Left renal pelvis (tissue), 4 donors: ENCODE measurements around the gene CLEC12A. TPM values are rescaled to one million over a fixed set of nuclear protein-coding genes. Genes with fewer than 3 reads are reported as not detected.
"Not testable (repeated sequence)": the region's sequence is repeated elsewhere in the genome, so short reads cannot be mapped to it uniquely, and the experiment has no call there.

Experiments used
- DNase-seq, 4 donors: peaks; one replicate each; pipeline ENCODE4 v3.0.0-alpha.2; 2013; ENCODE audit warnings: low read depth in 4 of 4, low spot score in 3 of 4
- polyA plus RNA-seq, 4 donors: library from polyadenylated mRNA; unstranded; fragments of 120-200 nt; gene quantifications; one replicate each; pipeline ENCODE4 v1.2.1, GENCODE V29; 2013; ENCODE audit not compliant: insufficient read length in 4 of 4

CLEC12A gene
- polyA plus RNA-seq, result 1 to 10 TPM in 3 of 4 donors, under 1 TPM in 1; 0.68 to 1.9 (median 1.2) TPM

DNA sequence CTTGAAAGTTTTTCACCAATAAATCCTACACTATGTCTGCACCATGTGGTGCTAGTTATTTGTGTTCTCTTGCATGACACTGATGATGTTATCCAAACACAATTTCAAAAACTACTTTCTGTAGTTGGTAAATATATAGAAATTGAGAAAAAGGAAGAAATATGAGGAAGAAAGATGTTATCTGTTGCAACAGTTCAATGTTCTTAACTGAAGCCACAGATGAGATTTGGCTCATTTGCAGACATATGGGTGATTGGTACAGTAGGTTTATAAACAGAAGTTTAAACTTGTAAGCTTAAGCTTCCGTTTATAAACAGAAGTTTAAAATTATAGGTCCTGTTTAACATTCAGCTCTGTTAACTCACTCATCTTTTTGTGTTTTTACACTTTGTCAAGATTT, at the start of gene CLEC12A:
CLEC12A (plus strand) TSS at position 229 of the 400 bp plus-strand sequence. CDS start 188 bp downstream, outside the sequence.
- DNase-seq, result no peak

DNA sequence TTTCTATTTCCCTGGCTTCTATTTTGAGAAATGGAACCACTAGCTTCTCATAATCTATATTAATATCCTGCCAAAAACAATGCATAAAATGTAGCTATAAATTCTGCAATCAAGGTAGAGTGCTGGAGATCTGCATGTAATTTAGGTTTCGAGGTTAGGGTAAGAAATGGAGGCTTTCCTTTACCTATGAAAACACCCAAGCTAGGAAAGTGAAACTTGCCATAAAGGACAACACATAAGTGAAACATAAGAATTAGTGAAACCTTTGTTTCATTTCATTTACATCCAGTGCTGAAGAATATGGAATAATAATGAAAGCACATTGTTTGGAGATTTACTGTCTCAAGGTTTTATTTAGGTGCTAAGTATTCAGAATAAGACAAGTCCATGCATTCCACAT, 48.8 kb upstream of the CLEC12A start:
- DNase-seq, result no peak

DNA sequence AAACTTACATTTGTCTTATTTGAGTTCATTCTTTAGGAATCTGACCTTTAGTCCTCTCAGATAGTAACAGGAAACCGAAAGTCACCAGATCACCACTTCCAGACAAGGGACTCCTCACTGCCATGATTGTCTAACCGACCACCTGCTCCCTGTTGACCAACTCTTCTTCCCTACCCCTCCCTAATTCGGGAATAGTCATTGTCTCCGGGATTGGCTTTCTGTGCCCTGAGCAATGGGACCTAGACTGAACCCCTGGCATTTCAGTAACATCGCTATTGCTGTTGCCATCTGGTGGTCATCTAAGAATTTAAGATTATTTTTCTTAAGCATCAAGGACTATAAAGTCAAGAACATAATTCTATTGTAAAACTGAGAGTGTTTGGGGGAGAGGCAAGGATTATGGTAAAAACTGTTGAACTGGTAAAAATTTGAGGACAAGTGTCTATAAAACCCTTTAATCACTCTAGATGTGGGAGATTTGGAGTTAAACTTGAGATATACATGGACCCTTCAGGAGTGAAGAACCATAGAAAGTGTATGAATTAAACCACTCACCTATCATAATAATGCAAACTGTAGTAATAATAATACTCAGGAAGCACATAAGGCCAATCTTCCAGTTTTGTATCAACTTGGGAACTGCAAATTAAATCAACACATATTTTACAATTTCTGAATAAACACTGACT, 45.4 kb upstream of the CLEC12A start:
- no peak for DNase-seq

DNA sequence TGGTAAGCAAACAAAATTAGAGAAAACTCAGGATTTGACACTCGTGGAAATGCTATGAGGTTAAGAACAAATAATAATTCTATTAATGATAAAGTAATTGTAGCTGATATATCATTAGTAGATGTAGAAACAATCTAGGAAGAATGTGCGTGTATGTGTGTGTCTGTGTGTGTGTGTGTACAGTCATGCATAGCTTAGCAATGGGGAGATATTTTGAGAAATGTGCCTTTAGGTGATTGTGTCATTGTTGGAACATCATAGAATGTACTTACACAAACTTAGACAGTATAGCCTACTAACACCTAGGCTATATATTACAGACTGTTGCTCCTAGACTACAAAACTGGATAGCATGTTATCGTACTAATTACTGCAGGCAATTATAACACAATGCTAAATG, 44.3 kb upstream of the CLEC12A start:
- DNase-seq, result no peak

DNA sequence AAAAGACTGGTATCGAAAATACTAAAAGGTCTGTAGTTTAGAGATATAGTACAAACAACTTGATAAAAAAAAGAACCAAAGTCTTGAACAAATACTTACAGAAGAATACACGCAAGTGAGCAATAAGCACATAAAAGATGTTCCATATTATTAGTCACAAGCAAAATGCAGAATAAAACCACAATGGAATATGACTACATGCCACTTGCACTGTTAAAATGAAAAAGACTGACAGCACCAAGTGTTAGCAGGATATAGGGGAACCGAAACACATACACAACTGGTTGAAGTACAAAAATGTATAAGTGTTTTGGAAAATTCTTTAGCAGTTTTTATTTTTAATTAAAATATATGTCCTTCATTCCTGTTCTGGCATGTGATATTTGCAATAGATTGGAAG, 42.6 kb upstream of the CLEC12A start:
- no peak for DNase-seq

DNA sequence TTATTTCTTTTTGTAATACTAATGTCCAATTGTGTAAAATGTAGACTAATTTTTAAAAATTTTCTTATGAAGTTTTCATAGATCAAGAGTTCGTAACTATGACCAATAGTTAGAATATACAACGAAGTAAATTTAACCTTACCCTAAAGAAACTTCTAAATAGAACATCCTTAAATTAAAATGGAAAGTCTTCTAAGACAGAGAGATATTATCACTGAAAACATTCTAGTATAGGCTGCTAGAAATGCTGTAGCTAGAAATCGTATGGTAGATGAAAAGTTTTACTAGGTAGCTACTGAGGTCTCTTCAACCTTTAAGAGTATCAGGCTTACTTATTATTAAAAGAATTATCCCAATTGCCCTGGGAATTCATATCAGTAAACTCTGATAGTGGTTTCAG, 40.0 kb upstream of the CLEC12A start:
- DNase-seq, result no peak

DNA sequence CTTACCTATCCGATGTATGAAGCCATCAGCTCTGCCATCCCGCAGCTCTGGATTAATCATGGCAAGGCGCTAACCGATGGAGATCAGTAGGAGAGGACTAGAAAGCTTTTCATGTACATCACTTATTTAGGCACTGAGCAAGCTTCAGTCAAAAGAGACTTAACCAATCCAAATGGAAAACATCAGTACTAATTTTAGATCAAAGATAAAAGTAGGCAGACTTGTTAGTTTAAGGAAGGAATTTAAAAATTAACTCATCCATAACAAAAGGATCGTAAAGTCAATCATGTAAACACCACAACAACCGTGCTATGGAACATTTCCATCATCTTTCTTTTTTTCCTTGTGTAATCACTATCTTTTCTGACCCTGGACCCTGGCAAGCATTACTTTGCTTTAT, 38.9 kb upstream of the CLEC12A start, which contains the start of gene CLEC2A:
CLEC2A (minus strand) TSS at position 101 of the 400 bp plus-strand sequence; CDS start at position 60, 41 bp downstream.
- DNase-seq, result no peak

DNA sequence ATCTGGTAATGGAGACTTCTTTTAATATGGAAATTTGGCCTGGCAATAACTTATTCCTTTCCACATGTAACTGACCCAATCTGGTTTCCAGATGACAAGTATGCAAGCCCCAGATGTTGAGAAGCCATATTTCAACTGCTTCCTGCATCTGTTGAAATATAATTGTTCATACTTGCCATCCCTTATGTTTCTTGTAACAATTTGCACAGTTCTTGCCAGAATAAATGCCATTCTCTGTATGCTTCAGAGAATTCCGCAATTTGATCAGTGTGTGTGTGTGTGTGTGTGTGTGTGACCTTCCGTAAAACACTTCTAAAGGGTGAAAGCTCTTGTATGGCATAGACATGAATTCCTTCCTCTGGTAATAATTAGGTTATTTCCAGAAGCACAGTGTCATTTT, 37.3 kb upstream of the CLEC12A start:
- DNase-seq, result no peak

DNA sequence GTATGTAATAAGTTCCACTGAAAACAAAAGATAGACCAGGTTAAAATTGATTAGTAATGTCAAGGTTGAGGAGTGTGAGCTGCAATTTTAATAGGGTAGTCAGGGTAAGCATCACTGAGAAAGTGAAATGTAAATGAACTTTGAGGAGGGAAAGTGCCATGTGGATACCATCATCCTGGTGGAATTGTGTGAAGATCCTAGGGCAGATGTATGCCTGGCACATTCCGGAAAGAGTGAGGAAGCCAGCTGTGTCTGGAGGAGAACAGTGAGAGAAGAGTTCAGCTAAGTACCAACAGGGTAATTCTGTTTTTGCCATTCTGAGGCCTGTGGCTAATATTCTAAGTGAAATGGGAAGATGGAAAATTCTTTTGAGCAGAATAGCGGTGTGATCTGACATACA, 36.2 kb upstream of the CLEC12A start:
- no peak for DNase-seq

DNA sequence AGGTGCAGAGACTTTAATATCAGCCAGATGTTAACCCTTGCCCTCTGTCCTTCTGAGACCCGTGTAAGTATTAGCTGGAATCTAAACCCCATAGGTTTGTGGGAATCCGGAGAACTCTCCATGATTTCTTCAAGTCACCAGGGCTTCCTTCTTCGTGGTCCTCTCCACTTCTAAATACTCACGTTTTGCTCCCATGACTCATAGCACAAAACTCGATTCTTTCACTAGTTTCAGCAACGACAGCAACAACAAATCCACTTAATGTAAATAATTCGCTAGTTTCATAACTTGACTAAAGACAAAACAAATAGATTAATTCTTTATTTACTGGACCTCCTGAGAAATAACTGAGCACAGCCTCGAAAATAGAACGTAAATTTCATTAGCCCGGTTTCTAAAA, 34.6 kb upstream of the CLEC12A start:
- no peak for DNase-seq

DNA sequence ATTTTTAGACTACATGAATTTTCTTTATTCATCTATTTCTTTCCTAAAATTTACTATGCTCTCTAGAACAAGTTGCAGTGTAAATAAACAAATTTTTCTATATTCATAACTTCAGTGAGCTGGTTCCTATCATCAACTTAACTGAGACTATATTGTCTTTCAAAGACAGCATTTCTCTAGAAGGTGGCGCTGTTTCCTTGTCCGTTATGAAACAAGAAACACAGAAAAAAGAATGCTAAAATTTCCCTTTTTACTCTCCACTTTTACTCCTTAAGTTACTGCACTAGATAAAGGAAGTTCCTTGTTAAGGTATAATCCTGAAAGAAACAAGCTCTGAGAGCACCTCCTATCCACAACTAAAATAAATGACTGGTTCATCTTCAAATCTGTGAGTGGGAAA, 30.8 kb upstream of the CLEC12A start:
- DNase-seq, result no peak

DNA sequence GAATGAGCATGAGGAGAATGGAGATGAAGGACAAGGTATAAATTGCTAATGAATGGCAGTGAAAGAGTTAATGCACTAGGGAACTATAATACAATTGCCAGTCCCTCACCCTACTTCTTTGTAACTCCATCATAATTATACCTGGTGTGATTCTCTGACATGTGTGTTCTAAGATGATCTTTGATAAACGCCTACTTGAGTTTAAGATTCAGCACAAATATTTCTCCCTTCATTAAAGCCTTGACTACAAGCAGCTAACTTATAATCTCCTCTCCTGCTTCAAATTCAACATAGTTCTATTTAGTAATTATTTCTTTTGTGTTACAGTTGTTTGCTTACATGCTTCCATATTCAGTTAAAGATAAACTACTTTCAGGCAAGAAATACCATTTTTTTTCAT, 29.4 kb upstream of the CLEC12A start:
- no peak for DNase-seq

DNA sequence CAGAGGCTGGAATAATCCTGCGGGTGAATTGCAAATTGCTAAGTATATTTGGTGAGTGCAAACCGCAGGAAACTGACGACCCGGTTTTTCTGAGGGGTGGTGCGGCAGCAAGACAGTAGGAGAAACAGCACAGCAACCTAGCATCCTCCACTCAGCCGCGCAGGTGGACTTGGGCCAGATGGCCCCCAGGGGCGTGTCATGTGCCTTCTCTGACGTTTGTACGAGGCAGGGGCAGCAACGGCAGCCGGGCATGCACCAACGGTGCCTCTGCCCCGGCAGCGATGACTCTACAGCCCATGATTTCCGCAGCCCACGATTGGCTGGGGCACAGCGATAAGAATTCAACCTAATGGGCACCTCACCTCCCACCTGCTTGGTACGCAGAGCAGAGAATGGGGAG, 28.0 kb upstream of the CLEC12A start:
- no peak for DNase-seq

DNA sequence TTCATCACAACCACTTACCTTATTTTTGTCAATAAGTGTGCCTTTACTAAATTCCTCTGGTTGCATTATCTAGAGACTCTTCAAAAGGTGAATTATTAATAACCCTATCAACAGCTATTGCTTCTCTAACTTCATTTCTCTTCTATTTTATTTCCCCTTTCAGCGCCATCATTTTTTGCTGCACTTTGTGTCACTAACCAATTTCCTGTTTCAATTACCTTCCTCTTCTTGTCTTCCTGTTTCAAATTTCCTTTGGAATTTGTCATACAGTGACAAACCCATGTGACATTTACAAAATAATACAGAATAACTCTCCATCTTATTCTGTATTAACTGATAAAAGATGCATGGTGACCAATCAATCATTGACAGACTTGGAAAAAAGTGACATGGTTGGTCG, 26.8 kb upstream of the CLEC12A start:
- DNase-seq, result no peak

DNA sequence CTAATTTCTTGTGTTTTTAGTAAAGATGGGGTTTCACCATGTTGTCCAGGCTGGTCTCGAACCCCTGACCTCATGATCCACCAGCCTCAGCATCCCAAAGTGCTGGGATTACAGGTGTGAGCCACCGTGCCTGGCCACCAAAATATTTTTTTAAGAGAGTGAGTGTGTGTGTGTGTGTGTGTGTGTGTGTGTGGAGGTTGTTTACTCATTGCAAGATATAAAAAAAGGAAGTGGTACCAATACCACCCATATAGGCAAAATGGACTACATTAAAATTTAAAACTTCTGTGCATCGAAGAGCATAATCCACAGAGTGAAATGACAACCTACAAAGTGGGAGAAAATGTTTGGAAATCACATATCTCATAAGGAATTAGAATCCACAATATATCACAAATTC, 23.5 kb upstream of the CLEC12A start:
- DNase-seq, result no peak

DNA sequence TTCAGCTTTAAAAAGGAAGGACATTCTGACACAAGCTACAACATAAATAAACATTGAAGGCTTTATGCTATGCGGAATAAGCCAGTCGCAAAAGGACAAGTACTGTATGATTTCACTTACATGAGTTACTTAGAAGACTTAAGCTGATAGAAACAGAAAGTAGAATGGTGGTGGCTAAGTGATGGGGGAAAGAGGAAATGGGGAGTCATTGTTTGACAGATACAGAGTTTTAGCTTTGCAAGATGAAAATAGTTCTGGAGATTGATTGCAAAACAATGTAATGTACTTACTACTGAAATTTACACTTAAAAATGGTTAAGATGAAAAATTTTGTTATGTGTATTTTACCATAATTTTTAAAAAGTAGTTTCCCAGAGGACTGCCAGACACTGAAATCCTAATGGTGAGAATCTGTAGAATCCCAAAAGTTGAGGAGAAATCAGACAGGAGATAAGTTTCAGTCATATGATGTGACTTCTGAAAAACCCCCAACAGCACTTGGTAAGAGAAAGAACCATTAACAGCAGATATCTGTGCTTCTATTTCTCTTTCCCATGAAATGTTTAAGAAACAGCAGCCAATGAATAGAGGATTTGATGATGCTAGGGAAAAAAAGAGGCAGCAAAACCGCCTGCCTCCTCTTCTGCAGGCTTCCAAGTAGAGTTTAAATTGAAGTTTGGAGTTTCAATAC, 22.5 kb upstream of the CLEC12A start:
- DNase-seq, result no peak

DNA sequence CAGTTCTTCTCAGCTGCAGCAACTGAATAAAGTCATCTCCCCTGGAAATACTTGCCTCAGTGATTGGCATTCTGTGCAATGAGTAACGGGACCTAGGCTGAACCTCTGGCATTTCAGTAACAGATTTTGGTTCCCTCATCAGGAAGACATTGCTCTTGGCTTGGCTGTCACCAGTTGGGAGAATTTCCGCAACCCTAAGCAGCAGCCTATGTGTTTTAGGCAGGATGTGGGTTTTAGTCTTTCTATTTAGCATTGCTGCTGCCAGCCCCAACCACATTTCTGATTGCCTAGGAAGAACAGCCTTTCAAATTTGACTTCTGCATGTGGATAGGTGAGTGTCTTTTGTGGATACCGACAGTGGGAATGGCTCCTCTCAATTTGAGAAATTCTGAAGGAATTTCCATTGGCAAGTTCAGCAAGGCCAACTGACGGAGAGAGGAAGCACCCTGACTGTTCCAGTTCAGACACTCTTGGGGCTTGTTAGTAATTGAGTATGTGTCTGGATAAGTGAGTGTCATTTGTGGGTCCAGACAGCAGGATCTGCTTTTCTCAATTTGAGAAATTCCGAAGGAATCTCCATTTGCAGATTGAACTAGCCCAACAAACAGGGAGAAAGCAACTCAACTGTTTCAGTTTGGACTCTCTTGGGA, 20.1 kb upstream of the CLEC12A start:
- no peak for DNase-seq

DNA sequence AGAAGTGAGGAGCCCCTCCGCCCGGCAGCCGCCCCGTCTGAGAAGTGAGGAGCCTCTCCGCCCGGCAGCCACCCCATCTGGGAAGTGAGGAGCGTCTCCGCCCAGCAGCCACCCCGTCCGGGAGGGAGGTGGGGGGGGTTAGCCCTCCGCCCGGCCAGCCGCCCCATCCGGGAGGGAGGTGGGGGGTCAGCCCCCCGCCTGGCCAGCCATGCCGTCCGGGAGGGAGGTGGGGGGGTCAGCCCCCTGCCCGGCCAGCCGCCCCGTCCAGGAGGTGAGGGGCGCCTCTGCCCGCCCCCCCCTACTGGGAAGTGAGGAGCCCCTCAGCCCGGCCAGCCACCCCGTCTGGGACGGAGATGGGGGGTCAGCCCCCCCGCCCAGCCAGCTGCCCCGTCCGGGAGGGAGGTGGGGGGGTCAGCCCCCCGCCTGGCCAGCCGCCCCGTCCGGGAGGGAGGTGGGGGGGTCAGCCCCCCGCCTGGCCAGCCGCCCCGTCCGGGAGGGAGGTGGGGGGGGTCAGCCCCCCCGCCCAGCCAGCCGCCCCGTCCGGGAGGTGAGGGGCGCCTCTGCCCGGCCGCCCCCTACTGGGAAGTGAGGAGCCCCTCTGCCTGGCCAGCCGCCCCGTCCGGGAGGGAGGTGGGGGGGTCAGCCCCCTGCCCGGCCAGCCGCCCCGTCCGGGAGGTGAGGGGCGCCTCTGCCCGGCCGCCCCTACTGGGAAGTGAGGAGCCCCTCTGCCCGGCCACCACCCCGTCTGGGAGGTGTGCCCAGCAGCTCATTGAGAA, 18.1 kb upstream of the CLEC12A start:
- not testable (repeated sequence) for DNase-seq

DNA sequence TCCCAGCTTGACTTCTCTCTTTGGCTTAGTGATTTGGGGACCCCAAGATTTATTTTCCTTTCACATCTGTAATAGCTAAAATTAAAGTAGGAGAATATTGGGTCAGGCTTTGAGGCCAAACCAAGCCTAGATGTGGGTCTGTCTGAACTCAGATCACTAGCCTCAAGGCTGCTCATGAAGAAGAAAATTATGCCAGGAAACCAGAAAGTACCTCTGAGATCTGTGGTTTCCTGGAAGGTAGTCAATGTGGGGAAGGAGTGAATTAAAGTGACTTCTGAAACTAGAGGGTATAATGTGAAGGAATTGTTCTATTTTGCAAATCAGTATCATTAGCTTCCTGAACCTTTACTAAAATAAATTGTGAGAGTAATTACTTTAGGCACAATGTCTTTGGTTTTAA, 13.4 kb upstream of the CLEC12A start:
- no peak for DNase-seq

DNA sequence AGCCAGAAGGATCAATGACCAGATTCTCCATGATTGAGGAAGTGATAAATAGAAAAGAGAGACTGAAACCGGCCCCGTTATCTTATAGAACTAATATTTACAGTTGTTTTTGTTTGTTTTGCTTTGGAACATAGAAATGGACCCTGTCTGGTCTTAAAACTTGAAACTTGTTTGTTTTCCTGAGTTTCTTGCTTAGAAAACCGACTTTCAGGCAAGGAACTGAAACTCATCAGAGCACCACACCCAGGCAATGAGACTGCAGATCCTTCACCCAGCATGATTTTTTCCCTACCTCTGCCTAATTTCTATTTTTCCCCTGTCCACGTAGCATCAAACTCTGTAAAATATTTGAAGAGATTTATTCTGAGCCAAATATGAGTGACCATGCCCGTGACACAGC, 10.6 kb upstream of the CLEC12A start:
- DNase-seq, result no peak

DNA sequence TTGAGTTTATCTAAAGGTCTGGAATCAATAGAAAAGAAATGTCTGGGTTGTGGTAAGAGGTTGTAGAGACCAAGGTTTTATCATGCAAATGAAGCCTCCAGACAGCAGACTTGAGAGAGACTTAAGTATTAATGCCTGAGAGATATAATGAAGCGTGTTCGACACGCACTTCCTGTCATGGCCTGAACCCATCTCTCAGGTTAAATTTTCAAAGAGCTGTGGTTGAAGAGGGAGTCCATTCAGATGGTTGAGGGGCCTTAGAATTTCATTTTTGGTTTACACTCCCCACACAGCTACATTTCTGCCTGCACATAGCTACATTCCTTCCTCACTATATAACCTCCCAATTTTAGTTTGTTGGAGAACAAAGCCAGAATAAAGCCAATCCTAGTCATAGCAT, 10.1 kb upstream of the CLEC12A start:
- DNase-seq, result no peak
